GM12878 (cell line): Measurements from ENCODE around the gene CCL22. TPM values are rescaled to one million over a fixed set of nuclear protein-coding genes. Genes with fewer than 3 reads are reported as not detected.

Experiments
- ATAC-seq: fragments of 200-7000 bp; cut with Tn5 transposase; 3 replicates; pipeline ENCODE4 v1.9.1; 2020; ENCODE audit warnings: mild to moderate bottlenecking, moderate library complexity
- BruUV-seq: library from RNA; stranded (reverse); fragments of 400-500 nt; replicated peaks from 2 replicates; lab custom pipeline; 2021; lab: Mats Ljungman, UMichigan
- CTCF ChIA-PET: fragments of 300-600 bp; sonication (Branson Sonifier 250); formaldehyde crosslinking; extraction: SDS; loops from one replicate; lab custom pipeline; 2021; ENCODE audit warnings: inconsistent platforms; lab: Yijun Ruan, JAX
- POLR2A ChIA-PET: fragments of 350-600 bp; formaldehyde crosslinking; extraction: SDS; loops from one replicate; lab custom pipeline; 2021; ENCODE audit warnings: inconsistent platforms; lab: Charles Lee
- RAD21 ChIA-PET: fragments of 300-600 bp; sonication (Branson Sonifier 250); formaldehyde crosslinking; loops from one replicate; lab custom pipeline; 2023; ENCODE audit warnings: antibody characterized with exemption; ENCODE audit not compliant: unreplicated experiment; lab: Charles Lee
- SMC1A ChIA-PET: fragments of 300-600 bp; sonication (Branson Sonifier 250); formaldehyde crosslinking; loops from one replicate; lab custom pipeline; 2023; ENCODE audit not compliant: unreplicated experiment, uncharacterized antibody; lab: Charles Lee
- DNase-seq: peaks from one replicate; pipeline ENCODE4 v3.0.0-alpha.2; 2011; ENCODE audit warnings: low read depth, low spot score
- FAIRE-seq: peaks from 3 replicates; lab custom pipeline; 2011; peaks lifted over from hg19 to GRCh38; lab: Jason Lieb, UNC
- H2AFZ ChIP-seq: 2 replicates; pipeline ENCODE4 v1.6.0; 2011; ENCODE audit warnings: low read depth, low read length, control low read depth; ENCODE audit not compliant: control insufficient read depth
- H3K27ac ChIP-seq: 2 replicates; pipeline ENCODE4 v1.5.1; 2011; ENCODE audit warnings: control low read depth; ENCODE audit not compliant: control insufficient read depth, insufficient read depth
- H3K27me3 ChIP-seq, 2 experiments: replicated peaks in 1 of 2; 2 replicates each; pipeline versions ENCODE4 v1.6.0 to v1.6.1; 2011; ENCODE audit warnings: low read length in 1 of 2; ENCODE audit not compliant: control insufficient read depth in 2 of 2, insufficient read depth in 2 of 2
- H3K36me3 ChIP-seq, 2 experiments: 2 replicates each; pipeline ENCODE4 v1.5.1; 2011; ENCODE audit warnings: low read length in 1 of 2; ENCODE audit not compliant: control insufficient read depth in 2 of 2, insufficient read depth in 2 of 2
- H3K4me1 ChIP-seq: 2 replicates; pipeline ENCODE4 v1.6.1; 2011; ENCODE audit warnings: mild to moderate bottlenecking, low read length, moderate library complexity, mixed read lengths; ENCODE audit not compliant: control insufficient read depth, insufficient read depth
- H3K4me2 ChIP-seq: 2 replicates; pipeline ENCODE4 v1.6.0; 2011; ENCODE audit warnings: control low read depth; ENCODE audit not compliant: control insufficient read depth, insufficient read depth
- H3K4me3 ChIP-seq: fragments of 200-600 bp; sonication (generic); 2 replicates; pipeline ENCODE4 v1.5.1; 2016
- H3K79me2 ChIP-seq: 2 replicates; pipeline ENCODE4 v1.6.0; 2011; ENCODE audit warnings: low read length; ENCODE audit not compliant: control insufficient read depth, insufficient read depth
- H3K9ac ChIP-seq: 2 replicates; pipeline ENCODE4 v1.8.0; 2011; ENCODE audit warnings: low read length, control low read depth, mixed read lengths; ENCODE audit not compliant: control insufficient read depth, insufficient read depth
- H3K9me3 ChIP-seq: replicated peaks from 3 replicates; pipeline ENCODE4 v1.5.1; 2011; ENCODE audit warnings: mild to moderate bottlenecking, low read length; ENCODE audit not compliant: control insufficient read depth, insufficient read depth
- H4K20me1 ChIP-seq: 2 replicates; pipeline ENCODE4 v1.6.0; 2011; ENCODE audit not compliant: control insufficient read depth, insufficient read depth
- ATF7 ChIP-seq: fragments of 450-650 bp; IDR thresholded peaks from 2 replicates; pipeline ENCODE4 v1.6.1; 2016; ENCODE audit warnings: low read depth, mild to moderate bottlenecking
- EZH2 ChIP-seq: IDR thresholded peaks from 2 replicates; pipeline ENCODE4 v1.6.1; 2012; ENCODE audit warnings: low read depth, mild to moderate bottlenecking, control low read depth, inconsistent platforms, low read length, borderline replicate concordance; ENCODE audit not compliant: control insufficient read depth
- IKZF2 ChIP-seq, 2 experiments: fragments of 450-650 bp; IDR thresholded peaks; 2 replicates each; pipeline ENCODE4 v1.6.1; 2017; ENCODE audit warnings: mild to moderate bottlenecking in 2 of 2, moderate library complexity in 2 of 2
- JUNB ChIP-seq: IDR thresholded peaks from 2 replicates; pipeline ENCODE4 v1.6.1; 2016; ENCODE audit warnings: antibody characterized with exemption, mild to moderate bottlenecking
- JUND ChIP-seq: IDR thresholded peaks from 2 replicates; pipeline ENCODE4 v1.6.1; 2012; ENCODE audit warnings: low read depth, mild to moderate bottlenecking, low read length, improper control_type of control experiment, moderate library complexity
- MEF2A ChIP-seq: IDR thresholded peaks from 2 replicates; pipeline ENCODE4 v1.6.1; 2011; ENCODE audit warnings: low read depth, mild to moderate bottlenecking, low read length, moderate library complexity; ENCODE audit not compliant: insufficient read depth
- NFIC ChIP-seq: IDR thresholded peaks from 2 replicates; pipeline ENCODE4 v1.6.1; 2012; ENCODE audit warnings: low read depth, mild to moderate bottlenecking, inconsistent platforms, low read length, moderate library complexity
- RUNX3 ChIP-seq: IDR thresholded peaks from 2 replicates; pipeline ENCODE4 v1.6.1; 2012; ENCODE audit warnings: low read length, inconsistent platforms
- SUZ12 ChIP-seq: fragments of 200-600 bp; sonication (generic); IDR thresholded peaks from one replicate; pipeline ENCODE4 v1.6.1; 2018; ENCODE audit warnings: antibody characterized with exemption, mild to moderate bottlenecking; ENCODE audit not compliant: unreplicated experiment
- ZBED1 ChIP-seq: IDR thresholded peaks from 2 replicates; pipeline ENCODE4 v1.6.1; 2016; ENCODE audit warnings: borderline replicate concordance
- WGBS: methylation state at CpG from one replicate; pipeline ENCODE4 v1.1.6; 2016; ENCODE audit warnings: low lambda C conversion rate; ENCODE audit not compliant: insufficient replicate concordance, insufficient coverage; ENCODE audit errors: missing lambda C conversion rate; 5-methylcytosine and 5-hydroxymethylcytosine counted together
- in situ Hi-C: fragments of 300-500 bp; cut with MboI; formaldehyde crosslinking; loops from 9 replicates; pipeline ENCODE4 v1.14.3; 2018; ENCODE audit warnings: mixed read lengths
- intact Hi-C: fragments of 100-400 bp; cut with micrococcal nuclease; formaldehyde crosslinking; loops from one replicate; pipeline ENCODE4 v1.14.2; 2022; ENCODE audit not compliant: unreplicated experiment
- polyA plus RNA-seq, 11 experiments: library from polyadenylated mRNA; depleted of rRNA in 4 of 11; unstranded in 6 of 11; stranded (reverse) in 5 of 11; fragments of >200 nt; fragmentation: Nextera tagmentation in 4 of 11; fragmentation: Illumina TruSeq in 1 of 11; extraction: Ambion mirVana in 4 of 11; extraction: Trizol in 1 of 11; gene quantifications; 1 replicate in 1 of 11; 2 replicates in 10 of 11; pipeline versions ENCODE4 v1.2.1 to v1.2.3, GENCODE V29; 2011 to 2016; ENCODE audit warnings: inconsistent platforms in 2 of 11, missing spikeins in 2 of 11, low read depth in 1 of 11
- total RNA-seq, 4 experiments: library from RNA; depleted of rRNA in 3 of 4; stranded (reverse); fragments of >200 nt in 3 of 4; fragmentation: Illumina TruSeq in 1 of 4; extraction: Trizol in 1 of 4; gene quantifications; 2 replicates each; pipeline versions ENCODE4 v1.2.1 to v1.2.3, GENCODE V29; 2013 to 2021
- TF ChIP-seq, protein P1 (sequence below): IDR thresholded peaks from 2 replicates; pipeline ENCODE4 v1.6.1; 2012; ENCODE audit warnings: low read length, inconsistent platforms
- TF ChIP-seq, protein P2 (sequence below): fragments of 450-650 bp; formaldehyde crosslinking; IDR thresholded peaks from 2 replicates; pipeline ENCODE4 v1.4.0; 2020; ENCODE audit warnings: mild to moderate bottlenecking, moderate library complexity
- TF ChIP-seq, protein P3 (sequence below): IDR thresholded peaks from 2 replicates; pipeline ENCODE4 v1.6.1; 2012; ENCODE audit warnings: mild to moderate bottlenecking, low read depth, low read length

Gene CCL22
- total and polyA plus RNA-seq, 10 of the 15 experiments (the other 5 are each of a cell fraction or from before 2014, with no cell fraction given) = 38.0 to 704 (median 349) TPM

DNA sequence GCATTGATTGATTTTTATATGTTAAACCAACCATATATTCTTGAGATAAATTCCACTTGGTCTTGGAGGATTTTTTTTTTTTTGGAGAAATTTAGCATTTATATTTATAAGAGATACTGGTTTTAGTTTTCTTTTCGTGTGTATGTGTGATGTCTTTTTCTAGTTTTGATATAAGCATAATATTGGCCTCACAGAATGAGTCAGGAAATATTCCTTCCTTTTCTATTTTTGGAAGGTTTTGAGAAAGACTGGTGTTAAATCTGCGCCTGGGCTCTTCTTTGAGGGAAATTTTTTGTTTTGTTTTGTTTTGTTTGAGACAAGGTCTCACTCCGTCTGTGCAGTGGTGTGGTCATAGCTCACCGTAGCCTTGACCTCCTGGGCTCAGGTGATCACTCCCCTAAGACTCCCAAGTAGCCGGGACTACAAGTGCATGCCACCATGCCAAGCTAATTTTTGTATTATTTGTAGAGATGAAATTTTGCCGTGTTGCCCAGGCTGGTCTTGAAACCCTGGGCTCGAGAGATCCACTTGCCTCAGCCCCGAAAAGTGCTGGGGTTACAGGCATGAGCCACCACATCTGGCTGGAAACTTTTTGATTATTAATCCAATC, 28.8 kb upstream of the CCL22 start:
- Histone ChIP-seq H4K20me1 (no peaks in the 10 kb centered on the region), H3K4me1 (no peaks in the 10 kb centered on the region; the same call in 1 of the 2 replicates), H3K27ac (no peak overlapping the region), H3K4me2 (peak overlapping the region; percentile 48; the same call in 1 of the 2 replicates), H3K4me3 (no peak overlapping the region), H3K79me2 (no peaks in the 10 kb centered on the region), H3K9ac (no peak overlapping the region), H3K27me3 (no peaks in the 10 kb centered on the region), H2AFZ (no peak overlapping the region; the same call in 1 of the 2 replicates), H3K9me3 (peaks cover 6% of the 10 kb centered on the region; the same call in 2 of the 3 replicates), H3K36me3 (no peaks in the 10 kb centered on the region)
- SMC1A ChIA-PET = interaction anchor here (1.2 to 2.1 kb wide), 2 partner anchors 16 to 47 kb away, joined by 3 to 4 read pairs; no protein-coding TSS in a partner anchor
- DNase-seq = no peak
- no TSS peak for BruUV-seq
- RAD21 ChIA-PET = interaction anchor here (1.4 to 1.5 kb wide), 2 partner anchors 9 to 88 kb away, joined by 3 to 4 read pairs; no protein-coding TSS in a partner anchor
- CTCF ChIA-PET = no interaction called here
- POLR2A ChIA-PET = interaction anchor here (0.8 to 1.0 kb wide), 2 partner anchors 16 to 34 kb away, joined by 3 to 4 read pairs; no protein-coding TSS in a partner anchor
- 21% methylated on average over 8 of the region's 8 CpGs for WGBS
- in situ Hi-C loops (no loop called here), intact Hi-C loops (no loop called here)
- ATAC-seq = peak; percentile 72
- FAIRE-seq = no peak
- peak; percentile 70; the same call in 1 of the 2 replicates for TF ChIP-seq MEF2A
- TF ChIP-seq JUND = no peak
- TF ChIP-seq, protein P1, sequence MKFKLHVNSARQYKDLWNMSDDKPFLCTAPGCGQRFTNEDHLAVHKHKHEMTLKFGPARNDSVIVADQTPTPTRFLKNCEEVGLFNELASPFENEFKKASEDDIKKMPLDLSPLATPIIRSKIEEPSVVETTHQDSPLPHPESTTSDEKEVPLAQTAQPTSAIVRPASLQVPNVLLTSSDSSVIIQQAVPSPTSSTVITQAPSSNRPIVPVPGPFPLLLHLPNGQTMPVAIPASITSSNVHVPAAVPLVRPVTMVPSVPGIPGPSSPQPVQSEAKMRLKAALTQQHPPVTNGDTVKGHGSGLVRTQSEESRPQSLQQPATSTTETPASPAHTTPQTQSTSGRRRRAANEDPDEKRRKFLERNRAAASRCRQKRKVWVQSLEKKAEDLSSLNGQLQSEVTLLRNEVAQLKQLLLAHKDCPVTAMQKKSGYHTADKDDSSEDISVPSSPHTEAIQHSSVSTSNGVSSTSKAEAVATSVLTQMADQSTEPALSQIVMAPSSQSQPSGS = 0 out of 2 replicates have a peak, but pooled peaks have one; percentile 26
- TF ChIP-seq EZH2 = no peak
- TF ChIP-seq ATF7 = no peak
- TF ChIP-seq, protein P2, sequence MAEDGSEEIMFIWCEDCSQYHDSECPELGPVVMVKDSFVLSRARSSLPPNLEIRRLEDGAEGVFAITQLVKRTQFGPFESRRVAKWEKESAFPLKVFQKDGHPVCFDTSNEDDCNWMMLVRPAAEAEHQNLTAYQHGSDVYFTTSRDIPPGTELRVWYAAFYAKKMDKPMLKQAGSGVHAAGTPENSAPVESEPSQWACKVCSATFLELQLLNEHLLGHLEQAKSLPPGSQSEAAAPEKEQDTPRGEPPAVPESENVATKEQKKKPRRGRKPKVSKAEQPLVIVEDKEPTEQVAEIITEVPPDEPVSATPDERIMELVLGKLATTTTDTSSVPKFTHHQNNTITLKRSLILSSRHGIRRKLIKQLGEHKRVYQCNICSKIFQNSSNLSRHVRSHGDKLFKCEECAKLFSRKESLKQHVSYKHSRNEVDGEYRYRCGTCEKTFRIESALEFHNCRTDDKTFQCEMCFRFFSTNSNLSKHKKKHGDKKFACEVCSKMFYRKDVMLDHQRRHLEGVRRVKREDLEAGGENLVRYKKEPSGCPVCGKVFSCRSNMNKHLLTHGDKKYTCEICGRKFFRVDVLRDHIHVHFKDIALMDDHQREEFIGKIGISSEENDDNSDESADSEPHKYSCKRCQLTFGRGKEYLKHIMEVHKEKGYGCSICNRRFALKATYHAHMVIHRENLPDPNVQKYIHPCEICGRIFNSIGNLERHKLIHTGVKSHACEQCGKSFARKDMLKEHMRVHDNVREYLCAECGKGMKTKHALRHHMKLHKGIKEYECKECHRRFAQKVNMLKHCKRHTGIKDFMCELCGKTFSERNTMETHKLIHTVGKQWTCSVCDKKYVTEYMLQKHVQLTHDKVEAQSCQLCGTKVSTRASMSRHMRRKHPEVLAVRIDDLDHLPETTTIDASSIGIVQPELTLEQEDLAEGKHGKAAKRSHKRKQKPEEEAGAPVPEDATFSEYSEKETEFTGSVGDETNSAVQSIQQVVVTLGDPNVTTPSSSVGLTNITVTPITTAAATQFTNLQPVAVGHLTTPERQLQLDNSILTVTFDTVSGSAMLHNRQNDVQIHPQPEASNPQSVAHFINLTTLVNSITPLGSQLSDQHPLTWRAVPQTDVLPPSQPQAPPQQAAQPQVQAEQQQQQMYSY (CRISPR knock-in tag) = no peak
- 0 out of 2 replicates have a peak, but pooled peaks have one; percentile 23 for TF ChIP-seq RUNX3
- no peak for TF ChIP-seq SUZ12
- TF ChIP-seq ZBED1 = no peak
- peak; percentile 74; the same call in 1 of the 2 replicates for TF ChIP-seq NFIC
- peak; percentile 29 to 40; a peak in 1 of 4 replicates for TF ChIP-seq IKZF2 (IDR thresholded peaks at IDR 0.05)
- TF ChIP-seq, protein P3, sequence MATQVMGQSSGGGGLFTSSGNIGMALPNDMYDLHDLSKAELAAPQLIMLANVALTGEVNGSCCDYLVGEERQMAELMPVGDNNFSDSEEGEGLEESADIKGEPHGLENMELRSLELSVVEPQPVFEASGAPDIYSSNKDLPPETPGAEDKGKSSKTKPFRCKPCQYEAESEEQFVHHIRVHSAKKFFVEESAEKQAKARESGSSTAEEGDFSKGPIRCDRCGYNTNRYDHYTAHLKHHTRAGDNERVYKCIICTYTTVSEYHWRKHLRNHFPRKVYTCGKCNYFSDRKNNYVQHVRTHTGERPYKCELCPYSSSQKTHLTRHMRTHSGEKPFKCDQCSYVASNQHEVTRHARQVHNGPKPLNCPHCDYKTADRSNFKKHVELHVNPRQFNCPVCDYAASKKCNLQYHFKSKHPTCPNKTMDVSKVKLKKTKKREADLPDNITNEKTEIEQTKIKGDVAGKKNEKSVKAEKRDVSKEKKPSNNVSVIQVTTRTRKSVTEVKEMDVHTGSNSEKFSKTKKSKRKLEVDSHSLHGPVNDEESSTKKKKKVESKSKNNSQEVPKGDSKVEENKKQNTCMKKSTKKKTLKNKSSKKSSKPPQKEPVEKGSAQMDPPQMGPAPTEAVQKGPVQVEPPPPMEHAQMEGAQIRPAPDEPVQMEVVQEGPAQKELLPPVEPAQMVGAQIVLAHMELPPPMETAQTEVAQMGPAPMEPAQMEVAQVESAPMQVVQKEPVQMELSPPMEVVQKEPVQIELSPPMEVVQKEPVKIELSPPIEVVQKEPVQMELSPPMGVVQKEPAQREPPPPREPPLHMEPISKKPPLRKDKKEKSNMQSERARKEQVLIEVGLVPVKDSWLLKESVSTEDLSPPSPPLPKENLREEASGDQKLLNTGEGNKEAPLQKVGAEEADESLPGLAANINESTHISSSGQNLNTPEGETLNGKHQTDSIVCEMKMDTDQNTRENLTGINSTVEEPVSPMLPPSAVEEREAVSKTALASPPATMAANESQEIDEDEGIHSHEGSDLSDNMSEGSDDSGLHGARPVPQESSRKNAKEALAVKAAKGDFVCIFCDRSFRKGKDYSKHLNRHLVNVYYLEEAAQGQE = no peak
- TF ChIP-seq JUNB = peak; percentile 79
